ENCODE results near the gene TEX14. TPM values are rescaled to one million over a fixed set of nuclear protein-coding genes. Genes with fewer than 3 reads are reported as not detected.

TEX14 gene
- total and polyA plus RNA-seq, 10 of the 15 experiments (the other 5 are each of a cell fraction or from before 2014, with no cell fraction given) = 0.15 to 1.3 (median 0.66) TPM

DNA sequence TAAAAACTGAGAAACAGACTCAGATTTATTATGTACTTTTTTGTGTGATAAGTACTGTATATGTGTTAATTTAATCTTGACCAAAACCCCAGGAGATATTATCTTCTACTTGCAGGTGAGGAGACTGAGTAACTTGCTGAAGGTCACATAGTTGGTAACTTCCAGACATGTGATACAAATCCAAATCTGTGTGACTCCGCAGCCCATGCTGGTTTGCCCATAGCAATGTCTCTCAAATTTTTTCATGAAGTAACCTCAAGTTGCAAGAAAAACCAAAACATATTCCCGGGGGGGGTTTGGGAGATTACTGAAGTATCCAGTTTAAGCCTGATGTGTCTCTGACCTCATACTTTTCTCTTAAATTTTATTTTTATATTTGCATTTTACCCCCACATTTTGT is 3.3 kb downstream of the TEX14 start:
- FAIRE-seq (no peak), ATAC-seq (no peak), DNase-seq (ENCODE audit: low read depth, low spot score) (no peak)
- H3K9ac ChIP-seq (ENCODE audit: control insufficient read depth, insufficient read depth, low read length) = no peak overlapping the region
- 42% methylated on average over 2 of the region's 2 CpGs for whole genome bisulfite sequencing (ENCODE audit: insufficient coverage, insufficient replicate concordance, low lambda C conversion rate, missing lambda C conversion rate)
- no peak overlapping the region for H3K4me3 ChIP-seq
- no peak overlapping the region for H3K4me2 ChIP-seq (ENCODE audit: control insufficient read depth, insufficient read depth)
- H3K79me2 ChIP-seq (ENCODE audit: control insufficient read depth, insufficient read depth, low read length) = peaks cover 12% of the 10 kb centered on the region
- ChIA-PET SMC1A (ENCODE audit: uncharacterized antibody, unreplicated experiment) (no interaction called here), POLR2A (interaction anchor here (1.3 to 2.1 kb wide), 2 partner anchors 9 to 57 kb away, joined by 3 to 4 read pairs; no protein-coding TSS in a partner anchor), RAD21 (ENCODE audit: unreplicated experiment) (no interaction called here), CTCF (interaction anchor here (1.2 kb wide), 1 partner anchor 11 kb away, joined by 3 read pairs; no protein-coding TSS in a partner anchor)
- in situ Hi-C loops (cut with MboI) = no loop called here
- no peaks in the 10 kb centered on the region for H3K36me3 ChIP-seq (ENCODE audit: control insufficient read depth in 2 of 2, insufficient read depth in 2 of 2, low read length in 1 of 2)
- intact Hi-C loops (cut with micrococcal nuclease; ENCODE audit: unreplicated experiment) = no loop called here
- no peaks in the 10 kb centered on the region for H4K20me1 ChIP-seq (ENCODE audit: control insufficient read depth, insufficient read depth)
- no TSS peak for BruUV-seq (replicated peaks)
- no peak overlapping the region for H2AFZ ChIP-seq (ENCODE audit: control insufficient read depth, low read depth, low read length)
- no peaks in the 10 kb centered on the region; the same call in 2 of the 3 replicates for H3K9me3 ChIP-seq (replicated peaks; ENCODE audit: control insufficient read depth, insufficient read depth, low read length)
- no peaks in the 10 kb centered on the region for H3K27me3 ChIP-seq (replicated peaks in 1 of 2; ENCODE audit: control insufficient read depth in 2 of 2, insufficient read depth in 2 of 2, low read length in 1 of 2)
- TF ChIP-seq ZNF217 (IDR thresholded peaks at IDR 0.05) = no peak
- TF ChIP-seq GABPA (IDR thresholded peaks at IDR 0.05; ENCODE audit: low read depth) = no peak
- no peak for TF ChIP-seq CHD1 (IDR thresholded peaks at IDR 0.05; ENCODE audit: low read depth, low read length)
- no peak for TF ChIP-seq JUND (IDR thresholded peaks at IDR 0.05; ENCODE audit: low read depth, low read length)
- TF ChIP-seq PAX8 (IDR thresholded peaks at IDR 0.05) = no peak
- no peak overlapping the region for H3K27ac ChIP-seq (ENCODE audit: control insufficient read depth, insufficient read depth)
- no peaks in the 10 kb centered on the region; the same call in none of the 2 replicates for H3K4me1 ChIP-seq (ENCODE audit: control insufficient read depth, insufficient read depth, low read length)

DNA sequence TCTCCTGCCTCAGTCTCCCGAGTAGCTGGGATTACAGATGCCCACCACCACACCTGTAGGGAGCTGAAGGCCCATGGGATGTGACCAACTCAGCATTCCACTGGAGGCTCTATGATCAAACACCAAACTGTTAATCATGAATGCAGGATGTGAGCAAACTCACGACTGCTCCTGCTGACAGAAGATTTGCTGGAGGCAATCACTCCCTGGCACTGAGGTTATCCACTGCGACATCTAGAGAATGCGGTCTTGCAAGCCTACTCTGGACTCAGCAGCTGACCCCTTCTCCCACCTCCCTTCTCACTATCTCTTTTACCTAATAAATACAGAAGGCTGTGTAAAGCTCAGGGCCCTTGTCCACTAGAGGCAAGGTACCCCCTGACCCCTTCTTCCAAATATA is 4.9 kb downstream of the TEX14 start:
- H3K4me1 ChIP-seq (ENCODE audit: control insufficient read depth, insufficient read depth, low read length) = no peaks in the 10 kb centered on the region
- intact Hi-C loops (cut with micrococcal nuclease; ENCODE audit: unreplicated experiment) (no loop called here), in situ Hi-C loops (cut with MboI) (no loop called here)
- ChIA-PET CTCF (no interaction called here), POLR2A (interaction anchor here (0.5 to 2.1 kb wide), 2 partner anchors 10 to 17 kb away, joined by 3 to 4 read pairs; no protein-coding TSS in a partner anchor), SMC1A (ENCODE audit: uncharacterized antibody, unreplicated experiment) (interaction anchor here (0.6 kb wide), 1 partner anchor 17 kb away, joined by 3 read pairs; no protein-coding TSS in a partner anchor), RAD21 (ENCODE audit: unreplicated experiment) (interaction anchor here (0.6 kb wide), 1 partner anchor 975 kb away, joined by 3 read pairs; no protein-coding TSS in a partner anchor)
- no peak for DNase-seq (ENCODE audit: low read depth, low spot score)
- BruUV-seq (replicated peaks) = no TSS peak
- H4K20me1 ChIP-seq (ENCODE audit: control insufficient read depth, insufficient read depth) = no peaks in the 10 kb centered on the region
- no peaks in the 10 kb centered on the region for H3K36me3 ChIP-seq (ENCODE audit: control insufficient read depth in 2 of 2, insufficient read depth in 2 of 2, low read length in 1 of 2)
- no peak overlapping the region for H3K9ac ChIP-seq (ENCODE audit: control insufficient read depth, insufficient read depth, low read length)
- 46% methylated on average over 4 of the region's 4 CpGs for WGBS (ENCODE audit: insufficient coverage, insufficient replicate concordance, low lambda C conversion rate, missing lambda C conversion rate)
- no peak overlapping the region for H2AFZ ChIP-seq (ENCODE audit: control insufficient read depth, low read depth, low read length)
- H3K9me3 ChIP-seq (replicated peaks; ENCODE audit: control insufficient read depth, insufficient read depth, low read length) = no peaks in the 10 kb centered on the region; the same call in 2 of the 3 replicates
- H3K79me2 ChIP-seq (ENCODE audit: control insufficient read depth, insufficient read depth, low read length) = no peaks in the 10 kb centered on the region
- H3K4me3 ChIP-seq = no peak overlapping the region
- H3K4me2 ChIP-seq (ENCODE audit: control insufficient read depth, insufficient read depth) = no peak overlapping the region
- no peak for FAIRE-seq
- H3K27me3 ChIP-seq (replicated peaks in 1 of 2; ENCODE audit: control insufficient read depth in 2 of 2, insufficient read depth in 2 of 2, low read length in 1 of 2) = no peaks in the 10 kb centered on the region
- ATAC-seq = no peak
- H3K27ac ChIP-seq (ENCODE audit: control insufficient read depth, insufficient read depth) = no peak overlapping the region
- no peak for TF ChIP-seq NR2F1 (conservative IDR thresholded peaks at IDR 0.05)
- no peak for TF ChIP-seq CEBPB (IDR thresholded peaks at IDR 0.05; ENCODE audit: borderline replicate concordance in 1 of 2, low read depth in 2 of 2, low read length in 2 of 2)
- TF ChIP-seq RUNX3 (IDR thresholded peaks at IDR 0.05; ENCODE audit: low read length) = no peak
- TF ChIP-seq MXI1 (IDR thresholded peaks at IDR 0.05; ENCODE audit: low read depth, low read length) = no peak
- TF ChIP-seq NRF1 (conservative IDR thresholded peaks at IDR 0.05; ENCODE audit: low read depth, low read length) = no peak
- no peak for TF ChIP-seq SREBF1 (IDR thresholded peaks at IDR 0.05; ENCODE audit: low read length)
- no peak for TF ChIP-seq POLR2AphosphoS2 (IDR thresholded peaks at IDR 0.05; ENCODE audit: low read depth, low read length)
- no peak for TF ChIP-seq POLR2A (IDR thresholded peaks at IDR 0.05; ENCODE audit: low read depth, low read length)
- TF ChIP-seq ASH2L (IDR thresholded peaks at IDR 0.05; ENCODE audit: borderline replicate concordance, low read depth) = no peak
- no peak for TF ChIP-seq MTA2 (IDR thresholded peaks at IDR 0.05; ENCODE audit: low read depth)
- no peak for TF ChIP-seq CBFB (IDR thresholded peaks at IDR 0.05; ENCODE audit: low read depth)
- no peak for TF ChIP-seq NR2C1 (IDR thresholded peaks at IDR 0.05)
- TF ChIP-seq ESRRA (IDR thresholded peaks at IDR 0.05; ENCODE audit: low read length) = no peak
- TF ChIP-seq ZSCAN29 (IDR thresholded peaks at IDR 0.05) = no peak

All from GM12878 (cell line).